Measurements from ENCODE around the gene APPL2. TPM values are rescaled to one million over a fixed set of nuclear protein-coding genes. Genes with fewer than 3 reads are reported as not detected.

The APPL2 gene
- total RNA-seq, 2 experiments from 2014 or later = 21.4 to 21.5 TPM

- no peaks in the 10 kb centered on the region for H3K9me3 Mint-ChIP-seq
- POLR2A ChIA-PET = no interaction called here
- H3K27ac Mint-ChIP-seq = no peak overlapping the region
- peaks cover 15% of the 10 kb centered on the region for H3K36me3 Mint-ChIP-seq
- intact Hi-C loops (cut with micrococcal nuclease) = no loop called here
- DNase-seq = no peak
- no peak overlapping the region for H3K4me3 Mint-ChIP-seq
- no peaks in the 10 kb centered on the region for H3K4me1 Mint-ChIP-seq (ENCODE audit: low read depth)
- H3K27me3 Mint-ChIP-seq = no peaks in the 10 kb centered on the region
- CTCF ChIA-PET = no interaction called here
Measured at GRCh38 chr12:105170139-105170538, 65.8 kb downstream of the APPL2 start.

GRCh38 chr12:105168006-105168405, 68.0 kb downstream of the APPL2 start:
- Mint-ChIP-seq H3K27me3 (no peaks in the 10 kb centered on the region), H3K4me1 (ENCODE audit: low read depth) (peaks cover 5% of the 10 kb centered on the region), H3K27ac (no peak overlapping the region), H3K36me3 (peaks cover 23% of the 10 kb centered on the region), H3K4me3 (no peak overlapping the region), H3K9me3 (no peaks in the 10 kb centered on the region)
- intact Hi-C loops (cut with micrococcal nuclease) = no loop called here
- POLR2A ChIA-PET = no interaction called here
- DNase-seq = no peak
- CTCF ChIA-PET = no interaction called here

- CTCF ChIA-PET = no interaction called here
- Mint-ChIP-seq H3K36me3 (peaks cover 23% of the 10 kb centered on the region), H3K4me1 (ENCODE audit: low read depth) (peaks cover 5% of the 10 kb centered on the region), H3K4me3 (no peak overlapping the region), H3K9me3 (no peaks in the 10 kb centered on the region), H3K27me3 (no peaks in the 10 kb centered on the region), H3K27ac (no peak overlapping the region)
- no peak for DNase-seq
- intact Hi-C loops (cut with micrococcal nuclease) = no loop called here
- POLR2A ChIA-PET = no interaction called here
Measured at GRCh38 chr12:105167346-105167745, 68.6 kb downstream of the APPL2 start.

DNA sequence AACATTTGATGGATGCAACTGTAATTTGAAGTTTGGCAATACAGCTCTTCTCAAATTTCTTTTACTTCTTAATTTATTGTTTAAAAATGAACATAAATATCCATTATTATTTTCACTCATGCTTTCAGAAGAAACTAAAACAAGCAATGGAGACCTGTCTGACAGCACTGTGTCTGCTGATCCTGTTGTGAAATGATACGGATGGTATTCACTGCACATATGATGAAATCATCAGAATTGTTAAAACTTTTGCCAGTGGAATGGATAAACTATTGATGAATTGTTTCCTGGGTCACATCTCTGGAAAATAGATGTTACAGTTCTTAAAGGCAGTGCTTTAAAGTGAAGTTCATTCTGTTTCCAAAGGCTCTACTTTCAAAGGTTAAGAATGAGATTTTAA, 69.2 kb downstream of the APPL2 start:
- H3K4me1 Mint-ChIP-seq (ENCODE audit: low read depth) = peaks cover 5% of the 10 kb centered on the region
- intact Hi-C loops (cut with micrococcal nuclease) = no loop called here
- no peaks in the 10 kb centered on the region for H3K9me3 Mint-ChIP-seq
- no peak for DNase-seq
- CTCF ChIA-PET = no interaction called here
- H3K27ac Mint-ChIP-seq = no peak overlapping the region
- H3K36me3 Mint-ChIP-seq = peaks cover 26% of the 10 kb centered on the region
- no peaks in the 10 kb centered on the region for H3K27me3 Mint-ChIP-seq
- POLR2A ChIA-PET = no interaction called here
- no peak overlapping the region for H3K4me3 Mint-ChIP-seq

DNA sequence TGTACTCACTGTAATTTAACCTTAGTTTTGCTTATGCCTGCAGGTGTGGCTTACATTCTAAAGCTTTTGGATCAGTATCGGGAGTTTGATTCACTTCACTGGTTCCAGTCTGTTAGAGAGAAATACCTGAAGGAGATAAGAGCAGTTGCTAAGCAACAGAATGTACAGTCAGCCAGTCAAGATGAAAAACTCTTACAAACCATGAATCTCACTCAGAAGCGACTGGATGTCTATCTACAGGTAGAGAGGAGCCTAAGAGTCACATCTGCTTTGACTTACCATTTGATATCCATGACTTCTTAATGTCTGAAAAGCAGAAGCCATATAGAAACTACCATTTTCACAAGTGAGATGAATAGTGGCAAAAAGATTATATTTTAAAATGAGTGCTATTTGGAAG, 71.9 kb downstream of the APPL2 start:
- no peak overlapping the region for H3K4me3 Mint-ChIP-seq
- POLR2A ChIA-PET = no interaction called here
- H3K4me1 Mint-ChIP-seq (ENCODE audit: low read depth) = peaks cover 5% of the 10 kb centered on the region
- H3K36me3 Mint-ChIP-seq = peaks cover 32% of the 10 kb centered on the region
- peak overlapping the region; percentile 24 for H3K27ac Mint-ChIP-seq
- H3K27me3 Mint-ChIP-seq = no peaks in the 10 kb centered on the region
- no peak for DNase-seq
- CTCF ChIA-PET = interaction anchor here (0.6 to 1.3 kb wide), 2 partner anchors 12 to 72 kb away, joined by 3 read pairs; partner anchors contain the start of gene APPL2
- H3K9me3 Mint-ChIP-seq = no peaks in the 10 kb centered on the region
- intact Hi-C loops (cut with micrococcal nuclease) = loop anchor here (5.0 kb wide), 1 partner anchor 63 kb away; no protein-coding TSS in a partner anchor

- ChIA-PET CTCF (interaction anchor here (1.1 kb wide), 1 partner anchor 221 kb away, joined by 3 read pairs; no protein-coding TSS in a partner anchor), POLR2A (no interaction called here)
- Mint-ChIP-seq H3K36me3 (peaks cover 33% of the 10 kb centered on the region), H3K4me3 (no peak overlapping the region), H3K27me3 (no peaks in the 10 kb centered on the region), H3K27ac (no peak overlapping the region), H3K4me1 (ENCODE audit: low read depth) (peaks cover 5% of the 10 kb centered on the region), H3K9me3 (no peaks in the 10 kb centered on the region)
- intact Hi-C loops (cut with micrococcal nuclease) = loop anchor here (5.0 kb wide), 1 partner anchor 65 kb away; no protein-coding TSS in a partner anchor
- DNase-seq = no peak
Measured at GRCh38 chr12:105162174-105162573, 73.8 kb downstream of the APPL2 start.

DNA sequence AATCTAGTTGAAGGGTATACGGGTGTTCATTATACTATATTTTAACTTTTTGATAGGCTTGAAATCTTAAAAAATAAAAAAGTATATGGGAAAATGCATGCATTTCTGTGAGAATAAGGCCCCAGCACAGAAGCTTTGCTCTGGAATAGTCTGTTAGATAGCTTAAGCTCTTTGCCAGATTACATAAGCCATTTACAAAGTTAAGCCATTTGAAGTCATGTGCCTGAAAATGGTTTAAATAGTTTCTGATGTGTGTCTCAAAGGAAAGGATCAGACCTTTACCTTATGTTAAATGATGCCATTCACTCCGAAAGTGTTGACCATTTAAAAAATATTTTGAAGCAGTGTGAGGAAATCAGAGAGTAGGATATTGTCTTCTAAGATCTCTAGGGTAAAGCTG, 77.1 kb downstream of the APPL2 start:
- CTCF ChIA-PET = no interaction called here
- Mint-ChIP-seq H3K36me3 (peaks cover 39% of the 10 kb centered on the region), H3K4me3 (no peak overlapping the region), H3K4me1 (ENCODE audit: low read depth) (peaks cover 2% of the 10 kb centered on the region), H3K27me3 (no peaks in the 10 kb centered on the region), H3K9me3 (no peaks in the 10 kb centered on the region), H3K27ac (no peak overlapping the region)
- POLR2A ChIA-PET = no interaction called here
- intact Hi-C loops (cut with micrococcal nuclease) = no loop called here
- no peak for DNase-seq

- intact Hi-C loops (cut with micrococcal nuclease) = no loop called here
- no peak overlapping the region for H3K27ac Mint-ChIP-seq
- ChIA-PET CTCF (no interaction called here), POLR2A (interaction anchor here (0.5 kb wide), 1 partner anchor 215 kb away, joined by 3 read pairs; no protein-coding TSS in a partner anchor)
- no peak for DNase-seq
- no peaks in the 10 kb centered on the region for H3K9me3 Mint-ChIP-seq
- no peak overlapping the region for H3K4me3 Mint-ChIP-seq
- H3K36me3 Mint-ChIP-seq = peaks cover 38% of the 10 kb centered on the region
- H3K27me3 Mint-ChIP-seq = no peaks in the 10 kb centered on the region
- H3K4me1 Mint-ChIP-seq (ENCODE audit: low read depth) = no peaks in the 10 kb centered on the region
Measured at GRCh38 chr12:105157606-105158005, 78.4 kb downstream of the APPL2 start.

DNA sequence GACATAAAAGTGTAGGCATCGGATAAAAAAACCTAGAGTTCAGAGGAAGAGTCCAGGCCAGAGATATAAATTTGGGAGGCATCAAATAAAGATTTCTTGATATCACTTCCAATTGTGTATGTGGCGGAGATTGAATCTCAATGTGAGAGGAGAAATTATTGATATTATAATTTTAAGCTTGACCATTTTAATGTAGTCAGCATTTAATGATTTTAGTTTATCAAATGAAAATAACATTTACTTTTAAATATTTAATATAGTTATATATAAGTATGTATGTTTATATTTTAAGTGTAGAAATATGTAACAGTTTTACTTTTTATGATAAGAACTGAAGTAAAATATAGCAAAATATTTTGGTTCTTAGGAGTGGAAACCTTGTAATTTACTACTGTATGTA, 79.7 kb downstream of the APPL2 start:
- ChIA-PET CTCF (no interaction called here), POLR2A (no interaction called here)
- DNase-seq = no peak
- Mint-ChIP-seq H3K27me3 (no peaks in the 10 kb centered on the region), H3K4me1 (ENCODE audit: low read depth) (no peaks in the 10 kb centered on the region), H3K36me3 (peaks cover 36% of the 10 kb centered on the region), H3K9me3 (no peaks in the 10 kb centered on the region), H3K4me3 (no peak overlapping the region), H3K27ac (no peak overlapping the region)
- intact Hi-C loops (cut with micrococcal nuclease) = no loop called here

DNA sequence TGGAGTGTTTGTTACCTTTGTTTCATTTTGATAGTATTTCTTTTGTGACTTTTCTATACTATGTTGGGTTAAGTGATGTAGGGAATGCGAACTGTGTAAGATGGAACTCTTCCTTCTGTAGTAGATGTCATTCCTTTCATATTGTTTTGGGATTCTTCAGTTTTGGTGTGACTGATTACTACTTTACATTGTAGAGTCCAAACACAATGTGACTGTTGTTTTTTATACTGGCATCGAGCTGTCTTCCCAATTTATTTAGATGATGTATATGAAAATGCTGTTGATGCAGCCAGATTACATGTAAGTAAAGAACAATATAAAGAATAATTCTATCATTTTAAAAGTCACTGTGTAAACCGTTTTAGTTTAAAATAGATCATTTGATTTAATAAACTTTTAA, 93.7 kb downstream of the APPL2 start:
- POLR2A ChIA-PET = no interaction called here
- Mint-ChIP-seq H3K27ac (no peak overlapping the region), H3K36me3 (peaks cover 42% of the 10 kb centered on the region)

DNA sequence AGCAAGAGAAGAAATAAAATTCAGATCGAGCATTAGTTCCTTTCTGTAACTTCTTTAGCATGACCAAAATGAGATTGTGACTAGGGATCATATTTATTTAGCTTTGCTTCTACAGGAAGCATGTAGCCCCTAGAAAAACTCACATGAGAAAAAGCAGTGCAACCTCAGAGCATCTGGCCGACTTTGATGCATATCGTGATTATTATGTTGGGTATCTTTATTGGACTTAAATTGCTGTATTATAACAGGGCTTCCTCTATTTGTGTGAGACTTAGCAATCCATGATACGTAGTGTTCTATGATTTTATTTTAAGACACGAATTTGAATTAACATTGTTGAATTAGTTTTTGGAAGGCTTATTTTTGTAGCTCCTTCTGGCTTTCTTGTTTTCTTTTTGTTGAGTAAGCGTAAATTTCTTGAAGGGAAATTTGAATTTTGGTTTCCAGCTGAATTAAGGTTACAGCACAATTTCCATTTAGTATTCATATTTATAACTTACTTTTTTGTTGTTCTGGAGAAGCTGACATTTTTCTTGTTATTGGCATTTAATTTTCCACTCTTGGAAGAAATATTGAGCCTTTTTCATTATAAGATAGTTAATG, 94.6 kb downstream of the APPL2 start:
- no peaks in the 10 kb centered on the region for H3K4me1 Mint-ChIP-seq (ENCODE audit: low read depth)
- ChIA-PET POLR2A (no interaction called here), CTCF (no interaction called here)
- no peaks in the 10 kb centered on the region for H3K27me3 Mint-ChIP-seq
- no peak for DNase-seq
- intact Hi-C loops (cut with micrococcal nuclease) = no loop called here
- no peaks in the 10 kb centered on the region for H3K9me3 Mint-ChIP-seq
- H3K4me3 Mint-ChIP-seq = no peak overlapping the region
- peaks cover 36% of the 10 kb centered on the region for H3K36me3 Mint-ChIP-seq
- no peak overlapping the region for H3K27ac Mint-ChIP-seq

More for the DNA sequence above, 93.7 kb downstream of the APPL2 start:
- Mint-ChIP-seq H3K27me3 (no peaks in the 10 kb centered on the region), H3K9me3 (no peaks in the 10 kb centered on the region), H3K4me1 (ENCODE audit: low read depth) (no peaks in the 10 kb centered on the region), H3K4me3 (no peak overlapping the region)
- intact Hi-C loops (cut with micrococcal nuclease) = no loop called here
- CTCF ChIA-PET = no interaction called here
- no peak for DNase-seq

- Mint-ChIP-seq H3K4me3 (no peak overlapping the region), H3K27ac (no peak overlapping the region), H3K36me3 (peaks cover 46% of the 10 kb centered on the region), H3K4me1 (ENCODE audit: low read depth) (peaks cover 3% of the 10 kb centered on the region), H3K27me3 (no peaks in the 10 kb centered on the region), H3K9me3 (no peaks in the 10 kb centered on the region)
- ChIA-PET POLR2A (no interaction called here), CTCF (no interaction called here)
- DNase-seq = no peak
- intact Hi-C loops (cut with micrococcal nuclease) = no loop called here
Measured at GRCh38 chr12:105138248-105138647, 97.7 kb downstream of the APPL2 start.

Data from activated CD4-positive, alpha-beta memory T cell treated with anti-CD3 and anti-CD28 coated beads for 36 hours (primary cell).